HG03196 (cell line): ENCODE measurements around the gene CTIF.

Experiments used
- ATAC-seq: cut with Tn5 transposase; IDR thresholded peaks from one replicate; pipeline ENCODE4 v1.9.1; 2021; ENCODE audit not compliant: unreplicated experiment

CTIF gene

GRCh38 chr18:48573632-48574283, 34.9 kb downstream of the CTIF start:
- ATAC-seq = no peak

GRCh38 chr18:48574667-48575300, 36.0 kb downstream of the CTIF start:
- ATAC-seq = no peak

GRCh38 chr18:48575301-48575657, 36.4 kb downstream of the CTIF start:
- ATAC-seq = no peak

- ATAC-seq = no peak
Measured at GRCh38 chr18:48575658-48576456, 37.0 kb downstream of the CTIF start.

- no peak for ATAC-seq
Measured at GRCh38 chr18:48576457-48576771, 37.6 kb downstream of the CTIF start.

GRCh38 chr18:48577478-48578190, 38.8 kb downstream of the CTIF start:
- ATAC-seq = no peak

GRCh38 chr18:48578289-48578688, 39.5 kb downstream of the CTIF start:
- no peak for ATAC-seq

GRCh38 chr18:48580066-48580465, 41.2 kb downstream of the CTIF start:
- ATAC-seq = no peak

- no peak for ATAC-seq
Measured at GRCh38 chr18:48580782-48581181, 42.0 kb downstream of the CTIF start.

- ATAC-seq = no peak
Measured at GRCh38 chr18:48581206-48581605, 42.4 kb downstream of the CTIF start.

- ATAC-seq = no peak
Measured at GRCh38 chr18:48581941-48582340, 43.1 kb downstream of the CTIF start.

GRCh38 chr18:48582946-48583345, 44.1 kb downstream of the CTIF start:
- ATAC-seq = no peak

- no peak for ATAC-seq
Measured at GRCh38 chr18:48583573-48583972, 44.7 kb downstream of the CTIF start.

- no peak for ATAC-seq
Measured at GRCh38 chr18:48589797-48590519, 51.1 kb downstream of the CTIF start.

- no peak for ATAC-seq
Measured at GRCh38 chr18:48590678-48591077, 51.8 kb downstream of the CTIF start.

GRCh38 chr18:48592540-48593171, 53.8 kb downstream of the CTIF start:
- no peak for ATAC-seq

GRCh38 chr18:48594471-48595094, 55.8 kb downstream of the CTIF start:
- ATAC-seq = no peak

- ATAC-seq = no peak
Measured at GRCh38 chr18:48595703-48596218, 56.9 kb downstream of the CTIF start.

- no peak for ATAC-seq
Measured at GRCh38 chr18:48597110-48597509, 58.3 kb downstream of the CTIF start.

- no peak for ATAC-seq
Measured at GRCh38 chr18:48597671-48598070, 58.8 kb downstream of the CTIF start.
